22Rv1 (cell line): ENCODE measurements around the gene CLDN17.

Experiments
- ZFX ChIP-seq: fragments of 450-650 bp; IDR thresholded peaks from 2 replicates; pipeline ENCODE4 v1.6.1; 2017; ENCODE audit warnings: antibody characterized with exemption, borderline replicate concordance
- TF ChIP-seq, protein P1 (sequence below): fragments of 450-650 bp; IDR thresholded peaks from 2 replicates; pipeline ENCODE4 v1.5.1; 2017; ENCODE audit warnings: mild to moderate bottlenecking

GRCh38 chr21:30138483-30138882 is 28.1 kb downstream of the CLDN17 start:
- TF ChIP-seq, protein P1, sequence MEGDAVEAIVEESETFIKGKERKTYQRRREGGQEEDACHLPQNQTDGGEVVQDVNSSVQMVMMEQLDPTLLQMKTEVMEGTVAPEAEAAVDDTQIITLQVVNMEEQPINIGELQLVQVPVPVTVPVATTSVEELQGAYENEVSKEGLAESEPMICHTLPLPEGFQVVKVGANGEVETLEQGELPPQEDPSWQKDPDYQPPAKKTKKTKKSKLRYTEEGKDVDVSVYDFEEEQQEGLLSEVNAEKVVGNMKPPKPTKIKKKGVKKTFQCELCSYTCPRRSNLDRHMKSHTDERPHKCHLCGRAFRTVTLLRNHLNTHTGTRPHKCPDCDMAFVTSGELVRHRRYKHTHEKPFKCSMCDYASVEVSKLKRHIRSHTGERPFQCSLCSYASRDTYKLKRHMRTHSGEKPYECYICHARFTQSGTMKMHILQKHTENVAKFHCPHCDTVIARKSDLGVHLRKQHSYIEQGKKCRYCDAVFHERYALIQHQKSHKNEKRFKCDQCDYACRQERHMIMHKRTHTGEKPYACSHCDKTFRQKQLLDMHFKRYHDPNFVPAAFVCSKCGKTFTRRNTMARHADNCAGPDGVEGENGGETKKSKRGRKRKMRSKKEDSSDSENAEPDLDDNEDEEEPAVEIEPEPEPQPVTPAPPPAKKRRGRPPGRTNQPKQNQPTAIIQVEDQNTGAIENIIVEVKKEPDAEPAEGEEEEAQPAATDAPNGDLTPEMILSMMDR: no peak
- TF ChIP-seq ZFX: no peak
